Measurements from ENCODE around the gene TK2.

TK2 gene

DNA sequence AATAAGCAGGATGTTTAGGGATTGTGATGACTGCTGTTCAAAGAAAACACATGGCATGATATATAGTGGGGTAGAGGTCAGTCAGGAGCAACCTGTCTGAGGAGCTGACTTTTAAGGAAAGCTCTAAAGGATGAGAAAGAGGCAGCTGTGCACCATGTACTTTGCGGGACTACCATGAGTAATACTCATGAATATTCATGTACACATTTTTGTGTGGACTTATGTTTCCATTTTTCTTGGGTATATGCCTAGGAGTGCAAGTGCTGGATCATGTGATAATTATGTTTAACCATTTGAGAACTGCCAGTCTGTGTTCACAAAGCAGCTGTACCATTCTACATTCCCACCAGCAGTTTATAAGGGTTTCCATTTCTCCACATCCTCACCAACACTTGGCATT, 87.0 kb downstream of the TK2 start:
- no peak for DNase-seq

DNA sequence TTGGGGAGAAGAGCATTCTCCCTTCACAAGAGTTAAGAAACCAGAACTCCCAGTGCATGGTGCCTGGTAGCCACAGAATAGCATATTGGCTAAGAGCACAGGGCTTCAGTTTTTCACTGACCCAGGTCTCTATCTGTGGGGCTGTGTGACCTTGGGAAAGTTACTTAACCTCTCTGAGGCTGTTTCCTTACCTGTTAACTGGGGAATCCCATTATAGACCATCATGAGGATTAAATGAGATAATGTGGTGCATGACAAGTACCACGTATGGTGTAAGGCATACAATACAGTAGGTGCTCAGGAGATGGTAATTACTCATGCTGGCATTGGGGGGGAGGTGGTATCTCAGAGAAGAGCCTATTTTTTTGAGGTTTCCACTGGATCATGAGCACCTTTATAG, 89.2 kb downstream of the TK2 start:
- DNase-seq = no peak

DNA sequence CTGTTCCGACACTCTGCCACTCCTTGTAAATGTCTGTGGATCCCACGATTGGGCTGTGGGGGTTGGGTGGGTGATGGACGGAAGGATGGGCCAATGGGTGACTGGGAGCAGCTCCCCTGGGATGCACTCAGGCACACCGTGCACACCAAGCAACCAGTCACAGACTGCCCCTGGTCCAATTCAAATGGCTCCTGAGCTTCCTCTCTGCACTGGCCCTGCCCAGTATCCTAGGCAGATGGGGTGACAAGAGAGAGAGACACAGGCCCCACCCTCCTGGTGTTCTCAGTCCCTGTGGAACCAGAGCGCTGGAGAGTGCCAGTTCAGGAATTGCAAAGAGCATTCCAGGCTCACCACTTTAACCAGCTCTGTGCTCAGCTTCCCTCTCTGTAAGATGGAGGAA, 90.0 kb downstream of the TK2 start:
- no peak for DNase-seq

DNA sequence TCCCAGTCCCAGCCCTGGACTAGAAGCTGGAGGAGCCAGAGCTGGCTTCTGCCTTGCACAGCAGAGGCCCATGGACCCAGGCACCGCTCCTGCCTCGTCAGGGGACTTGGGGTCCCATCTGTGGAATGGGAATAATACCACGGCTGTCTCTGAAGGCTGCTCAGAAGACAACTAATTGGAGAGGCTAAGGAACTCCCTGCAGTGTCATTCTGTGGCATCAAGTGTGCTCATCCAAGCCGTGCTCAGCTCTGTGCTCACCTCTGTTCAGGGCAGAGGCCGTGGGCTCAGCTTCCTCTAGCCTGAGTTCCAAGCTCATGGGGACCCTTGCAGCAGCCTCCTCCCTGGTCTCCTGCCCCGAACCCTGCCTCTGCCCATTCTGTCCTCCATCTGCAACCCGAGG, 91.1 kb downstream of the TK2 start:
- DNase-seq = no peak

DNA sequence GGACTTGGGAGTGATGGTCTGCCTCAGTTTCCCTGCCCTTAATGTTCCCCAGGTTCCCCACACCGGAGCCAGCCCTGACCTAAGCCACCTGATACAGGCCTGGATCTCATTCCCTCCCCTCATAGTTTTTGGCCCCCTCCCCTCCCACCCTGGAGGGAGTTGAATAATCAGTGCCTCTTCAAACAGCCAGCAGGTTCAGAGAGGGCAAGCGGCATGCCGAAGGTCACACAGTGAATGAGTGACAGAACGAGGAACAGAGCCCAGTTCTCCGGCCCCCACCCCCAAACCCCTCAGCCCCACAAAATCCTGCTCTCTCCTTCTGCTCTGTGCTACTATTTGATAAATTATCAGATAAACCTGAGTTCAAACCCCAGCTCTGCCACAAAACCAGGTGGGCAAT, 91.6 kb downstream of the TK2 start:
- no peak for DNase-seq

Measured in GOT3 (cell line).